A549 (cell line): ENCODE results near the gene GRIK4. TPM values are rescaled to one million over a fixed set of nuclear protein-coding genes. Genes with fewer than 3 reads are reported as not detected.

Source experiments
- ATAC-seq, 2 experiments: fragments of 200-7000 bp in 1 of 2; fragments of >200 bp in 1 of 2; cut with Nextera tagmentation in 1 of 2; cut with Tn5 transposase in 1 of 2; 3 replicates each; pipeline versions ENCODE4 v1.8.0 to v1.9.1; 2018 to 2020; ENCODE audit warnings: mild to moderate bottlenecking in 1 of 2, moderate library complexity in 1 of 2
- CTCF ChIA-PET: fragments of 300-600 bp; sonication (Branson Sonifier 250); formaldehyde crosslinking; extraction: SDS; loops from one replicate; lab custom pipeline; 2021; ENCODE audit warnings: antibody characterized with exemption, inconsistent platforms; lab: Yijun Ruan, JAX
- POLR2A ChIA-PET: fragments of 350-600 bp; formaldehyde crosslinking; extraction: SDS; loops from one replicate; lab custom pipeline; 2021; ENCODE audit warnings: antibody characterized with exemption, inconsistent platforms; lab: Yijun Ruan, JAX
- DNase-seq, 2 experiments: peaks; one replicate each; pipeline versions ENCODE4 v3.0.0 to v3.0.0-alpha.2; 2011 to 2016; ENCODE audit warnings: low read depth in 1 of 2, low spot score in 1 of 2
- FAIRE-seq: peaks from 2 replicates; lab custom pipeline; 2011; peaks lifted over from hg19 to GRCh38; lab: Jason Lieb, UNC
- H3K27ac ChIP-seq, 2 experiments: fragments of >200 bp; sonication (Bioruptor Twin); formaldehyde crosslinking; 3 replicates each; pipeline ENCODE4 v1.5.1; 2016 to 2017
- H3K4me1 ChIP-seq: fragments of >200 bp; sonication (Bioruptor Twin); formaldehyde crosslinking; 3 replicates; pipeline ENCODE4 v1.6.1; 2016
- H3K4me2 ChIP-seq: fragments of >200 bp; sonication (Bioruptor Twin); formaldehyde crosslinking; 3 replicates; pipeline ENCODE4 v1.6.1; 2016
- H3K4me3 ChIP-seq: fragments of >200 bp; sonication (Bioruptor Twin); formaldehyde crosslinking; 3 replicates; pipeline ENCODE4 v1.5.1; 2016
- H3K9me3 ChIP-seq: fragments of >200 bp; sonication (Bioruptor Twin); formaldehyde crosslinking; 3 replicates; pipeline ENCODE4 v1.6.1; 2016
- FOSB ChIP-seq: fragments of 250-450 bp; sonication (Bioruptor Pico); IDR thresholded peaks from 2 replicates; pipeline ENCODE4 v1.5.0; 2020; ENCODE audit warnings: mild to moderate bottlenecking, moderate library complexity
- GATA3 ChIP-seq: IDR thresholded peaks from 2 replicates; pipeline ENCODE4 v1.6.1; 2012; ENCODE audit warnings: borderline replicate concordance
- HEYL ChIP-seq: fragments of 250-450 bp; sonication (Bioruptor Pico); IDR thresholded peaks from 2 replicates; pipeline ENCODE4 v1.8.0; 2021; ENCODE audit warnings: mild to moderate bottlenecking, moderate library complexity
- HOXA7 ChIP-seq: fragments of 250-450 bp; sonication (Bioruptor Pico); IDR thresholded peaks from 2 replicates; pipeline ENCODE4 v1.5.0; 2020; ENCODE audit warnings: mild to moderate bottlenecking, moderate library complexity
- KDM1A ChIP-seq: fragments of 200-600 bp; sonication (generic); IDR thresholded peaks from 2 replicates; pipeline ENCODE4 v1.6.1; 2016; ENCODE audit warnings: low read depth, mild to moderate bottlenecking
- KDM5A ChIP-seq: fragments of 200-600 bp; sonication (generic); IDR thresholded peaks from 2 replicates; pipeline ENCODE4 v1.6.1; 2016; ENCODE audit warnings: antibody characterized with exemption, mild to moderate bottlenecking
- POLR2A ChIP-seq: IDR thresholded peaks from 2 replicates; pipeline ENCODE4 v1.6.1; 2012; ENCODE audit warnings: mild to moderate bottlenecking, low read length
- RARB ChIP-seq: fragments of 250-450 bp; sonication (Bioruptor Pico); IDR thresholded peaks from 2 replicates; pipeline ENCODE4 v1.8.0; 2021; ENCODE audit warnings: mild to moderate bottlenecking, moderate library complexity
- RFX5 ChIP-seq: fragments of 450-650 bp; IDR thresholded peaks from 2 replicates; pipeline ENCODE4 v1.7.1; 2014; ENCODE audit warnings: antibody characterized with exemption, mild to moderate bottlenecking, moderate library complexity
- TFCP2L1 ChIP-seq: fragments of 250-450 bp; sonication (Bioruptor Pico); IDR thresholded peaks from 2 replicates; pipeline ENCODE4 v1.5.0; 2021; ENCODE audit warnings: mild to moderate bottlenecking
- TP53 ChIP-seq: fragments of 250-450 bp; sonication (Bioruptor Pico); IDR thresholded peaks from 2 replicates; pipeline ENCODE4 v1.5.0; 2021; ENCODE audit warnings: mild to moderate bottlenecking, moderate library complexity
- ZFP36 ChIP-seq: fragments of 450-650 bp; IDR thresholded peaks from 2 replicates; pipeline ENCODE4 v1.6.1; 2014; ENCODE audit warnings: borderline replicate concordance; ENCODE audit not compliant: partially characterized antibody
- ZNF302 ChIP-seq: fragments of 250-450 bp; sonication (Bioruptor Pico); IDR thresholded peaks from 2 replicates; pipeline ENCODE4 v1.9.0; 2021; ENCODE audit warnings: inconsistent platforms, mild to moderate bottlenecking, moderate library complexity
- ZSCAN20 ChIP-seq: fragments of 250-450 bp; sonication (Bioruptor Pico); IDR thresholded peaks from 2 replicates; pipeline ENCODE4 v1.8.0; 2022; ENCODE audit warnings: mild to moderate bottlenecking, moderate library complexity
- WGBS: methylation state at CpG from one replicate; pipeline ENCODE4 v1.1.6; 2017; ENCODE audit errors: missing lambda C conversion rate; 5-methylcytosine and 5-hydroxymethylcytosine counted together
- polyA plus RNA-seq, 4 experiments: library from polyadenylated mRNA; depleted of rRNA in 3 of 4; stranded (reverse); fragments of >200 nt; fragmentation: RNase III in 1 of 4; extraction: RNeasy Plus Mini Kit Qiagen cat#74134 plus additional on column Dnase treatment in 1 of 4; gene quantifications; 2 replicates in 3 of 4; 3 replicates in 1 of 4; pipeline ENCODE4 v1.2.3, GENCODE V29; 2011 to 2017
- TF ChIP-seq, protein P1 (sequence below): fragments of 250-450 bp; sonication (Bioruptor Pico); IDR thresholded peaks from 2 replicates; pipeline ENCODE4 v1.5.0; 2020; ENCODE audit warnings: low read depth, mild to moderate bottlenecking, moderate library complexity
- TF ChIP-seq, protein P2 (sequence below): fragments of >200 bp; sonication (Bioruptor Twin); formaldehyde crosslinking; IDR thresholded peaks from 2 replicates; pipeline ENCODE4 v1.6.1; 2016
- TF ChIP-seq, protein P3 (sequence below): fragments of >200 bp; sonication (Bioruptor Twin); formaldehyde crosslinking; IDR thresholded peaks from 3 replicates; pipeline ENCODE4 v1.5.1; 2016

GRIK4 gene
- polyA plus RNA-seq, 2 of the 4 experiments (the other 2 are of a cell fraction): 0.01 TPM; not detected in 1

DNA sequence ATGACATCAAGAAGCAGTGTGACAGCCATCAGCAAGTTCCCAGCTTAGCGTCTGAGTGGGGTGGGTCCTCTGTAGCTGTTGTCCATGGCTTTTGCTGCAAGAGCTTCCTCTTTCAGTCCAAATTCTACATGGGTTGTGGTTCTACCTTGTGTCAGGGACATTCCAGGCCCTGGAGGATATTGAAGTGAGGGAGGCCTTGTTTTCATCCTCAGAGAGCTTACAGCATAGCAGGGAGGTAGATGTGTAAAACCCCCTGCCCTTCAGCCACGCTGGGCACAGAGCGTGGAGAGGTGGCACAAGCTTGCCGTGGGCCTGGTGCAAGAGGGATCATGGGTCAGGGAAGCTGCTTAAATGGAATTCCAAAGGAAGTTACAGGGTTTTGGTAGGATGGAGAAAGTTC lies 93.9 kb downstream of the GRIK4 start:
- Histone ChIP-seq H3K4me1 (no peaks in the 10 kb centered on the region), H3K27ac (no peak overlapping the region), H3K4me2 (no peak overlapping the region), H3K4me3 (no peak overlapping the region), H3K9me3 (no peaks in the 10 kb centered on the region)
- ATAC-seq: no peak
- CTCF ChIA-PET: no interaction called here
- POLR2A ChIA-PET: no interaction called here
- TF ChIP-seq, protein P1, sequence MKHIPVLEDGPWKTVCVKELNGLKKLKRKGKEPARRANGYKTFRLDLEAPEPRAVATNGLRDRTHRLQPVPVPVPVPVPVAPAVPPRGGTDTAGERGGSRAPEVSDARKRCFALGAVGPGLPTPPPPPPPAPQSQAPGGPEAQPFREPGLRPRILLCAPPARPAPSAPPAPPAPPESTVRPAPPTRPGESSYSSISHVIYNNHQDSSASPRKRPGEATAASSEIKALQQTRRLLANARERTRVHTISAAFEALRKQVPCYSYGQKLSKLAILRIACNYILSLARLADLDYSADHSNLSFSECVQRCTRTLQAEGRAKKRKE: no peak
- TF ChIP-seq RARB: no peak
- TF ChIP-seq ZNF302 (CRISPR knock-in tag): no peak
- WGBS: 64% methylated on average over 3 of the region's 4 CpGs
- FAIRE-seq: no peak
- no peak for DNase-seq

DNA sequence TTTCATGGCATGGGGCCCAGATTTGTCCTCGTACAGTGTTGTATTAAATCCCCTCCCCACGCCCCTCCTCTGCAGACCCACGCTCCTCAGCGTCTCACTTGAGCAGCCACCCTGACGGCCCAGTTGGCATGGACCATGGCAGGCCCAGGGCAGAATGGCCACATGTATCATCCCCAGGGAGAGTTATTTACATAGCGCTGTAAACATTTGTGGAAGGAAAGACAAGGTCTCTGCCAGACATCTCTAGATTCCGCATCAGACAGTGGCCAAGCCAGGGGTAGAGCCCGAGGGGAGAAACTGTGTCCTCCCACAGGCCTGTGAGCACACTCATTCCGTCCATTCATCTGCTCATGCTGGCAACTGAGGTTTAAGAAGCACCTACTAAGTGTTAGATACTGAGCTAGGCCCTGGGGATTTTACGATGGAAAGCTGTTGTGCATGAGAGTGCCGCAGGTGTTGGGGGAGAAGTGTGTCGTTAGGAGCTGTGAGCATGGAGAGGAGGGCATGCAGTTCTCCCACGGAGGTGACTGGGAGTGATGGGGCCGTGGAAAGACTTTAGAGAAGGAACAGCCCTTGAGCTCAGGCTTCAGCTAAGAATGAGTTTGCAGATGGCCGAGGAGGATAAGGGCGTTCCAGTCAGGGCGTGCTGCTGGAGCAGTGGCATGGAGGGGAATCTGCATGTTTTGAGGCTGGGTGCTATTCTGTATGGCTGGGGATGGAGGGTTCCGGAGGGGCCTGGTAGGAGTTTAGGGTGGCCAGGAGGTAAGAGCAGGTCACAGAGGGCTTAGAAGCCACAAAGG lies 94.9 kb downstream of the GRIK4 start:
- no peak overlapping the region for H3K4me3 ChIP-seq
- no peak overlapping the region for H3K4me2 ChIP-seq
- no peaks in the 10 kb centered on the region for H3K4me1 ChIP-seq
- POLR2A ChIA-PET: no interaction called here
- 85% methylated on average over 18 of the region's 18 CpGs for WGBS
- TF ChIP-seq TP53 (CRISPR knock-in tag) (no peak), KDM5A (no peak), GATA3 (no peak), HOXA7 (no peak), RFX5 (no peak), TFCP2L1 (CRISPR knock-in tag) (no peak), ZFP36 (no peak), POLR2A (no peak), ZSCAN20 (CRISPR knock-in tag) (no peak)
- TF ChIP-seq, all 56 proteins: peak for 0
- Histone ChIP-seq H3K27ac (no peak overlapping the region), H3K9me3 (no peaks in the 10 kb centered on the region)
- no peak for FAIRE-seq
- no peak for ATAC-seq
- DNase-seq: no peak
- CTCF ChIA-PET: no interaction called here

- 64% methylated on average over 2 of the region's 2 CpGs for WGBS
- POLR2A ChIA-PET: no interaction called here
- TF ChIP-seq, protein P2, sequence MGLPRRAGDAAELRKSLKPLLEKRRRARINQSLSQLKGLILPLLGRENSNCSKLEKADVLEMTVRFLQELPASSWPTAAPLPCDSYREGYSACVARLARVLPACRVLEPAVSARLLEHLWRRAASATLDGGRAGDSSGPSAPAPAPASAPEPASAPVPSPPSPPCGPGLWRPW: no peak
- TF ChIP-seq, protein P3, sequence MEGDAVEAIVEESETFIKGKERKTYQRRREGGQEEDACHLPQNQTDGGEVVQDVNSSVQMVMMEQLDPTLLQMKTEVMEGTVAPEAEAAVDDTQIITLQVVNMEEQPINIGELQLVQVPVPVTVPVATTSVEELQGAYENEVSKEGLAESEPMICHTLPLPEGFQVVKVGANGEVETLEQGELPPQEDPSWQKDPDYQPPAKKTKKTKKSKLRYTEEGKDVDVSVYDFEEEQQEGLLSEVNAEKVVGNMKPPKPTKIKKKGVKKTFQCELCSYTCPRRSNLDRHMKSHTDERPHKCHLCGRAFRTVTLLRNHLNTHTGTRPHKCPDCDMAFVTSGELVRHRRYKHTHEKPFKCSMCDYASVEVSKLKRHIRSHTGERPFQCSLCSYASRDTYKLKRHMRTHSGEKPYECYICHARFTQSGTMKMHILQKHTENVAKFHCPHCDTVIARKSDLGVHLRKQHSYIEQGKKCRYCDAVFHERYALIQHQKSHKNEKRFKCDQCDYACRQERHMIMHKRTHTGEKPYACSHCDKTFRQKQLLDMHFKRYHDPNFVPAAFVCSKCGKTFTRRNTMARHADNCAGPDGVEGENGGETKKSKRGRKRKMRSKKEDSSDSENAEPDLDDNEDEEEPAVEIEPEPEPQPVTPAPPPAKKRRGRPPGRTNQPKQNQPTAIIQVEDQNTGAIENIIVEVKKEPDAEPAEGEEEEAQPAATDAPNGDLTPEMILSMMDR: no peak
- TF ChIP-seq ZSCAN20 (CRISPR knock-in tag) (no peak), FOSB (CRISPR knock-in tag) (no peak), KDM1A (no peak)
- TF ChIP-seq, all 56 proteins: peak for 0
- ATAC-seq: no peak
- no peak for FAIRE-seq
- Histone ChIP-seq H3K9me3 (no peaks in the 10 kb centered on the region), H3K4me2 (no peak overlapping the region), H3K4me1 (peaks cover 8% of the 10 kb centered on the region), H3K4me3 (no peak overlapping the region), H3K27ac (no peak overlapping the region)
- CTCF ChIA-PET: no interaction called here
- no peak for DNase-seq
Measured at GRCh38 chr11:120608061-120608460, 96.5 kb downstream of the GRIK4 start.

- CTCF ChIA-PET: no interaction called here
- WGBS: 66% methylated on average over 4 of the region's 4 CpGs
- TF ChIP-seq HEYL (CRISPR knock-in tag): no peak
- peaks cover 15% of the 10 kb centered on the region for H3K4me1 ChIP-seq
- H3K4me2 ChIP-seq: no peak overlapping the region
- no peak overlapping the region for H3K27ac ChIP-seq
- no peak for ATAC-seq
- no peak overlapping the region for H3K4me3 ChIP-seq
- no peaks in the 10 kb centered on the region for H3K9me3 ChIP-seq
- FAIRE-seq: no peak
- no peak for DNase-seq
- POLR2A ChIA-PET: no interaction called here
Measured at GRCh38 chr11:120608760-120609211, 97.2 kb downstream of the GRIK4 start.
